GM23338 (cell line): ENCODE measurements around the gene ATP8A1. TPM values are rescaled to one million over a fixed set of nuclear protein-coding genes. Genes with fewer than 3 reads are reported as not detected.

ENCODE experiments used
- ATAC-seq: fragments of 200-7000 bp; cut with Tn5 transposase; 3 replicates; pipeline ENCODE4 v1.9.1; 2020
- DNase-seq: peaks from one replicate; pipeline ENCODE4 v3.0.0-alpha.2; 2015; ENCODE audit warnings: low spot score
- H2AFZ ChIP-seq: fragments of 200-600 bp; sonication (generic); 2 replicates; pipeline ENCODE4 v1.8.0; 2016; ENCODE audit warnings: antibody characterized with exemption, mild to moderate bottlenecking, moderate library complexity
- H3F3A ChIP-seq: fragments of 200-600 bp; sonication (generic); replicated peaks from 2 replicates; pipeline ENCODE4 v1.8.0; 2017; ENCODE audit warnings: antibody characterized with exemption, mixed run types, low read depth
- H3K27ac ChIP-seq: fragments of 200-600 bp; sonication (generic); 2 replicates; pipeline ENCODE4 v1.6.1; 2016; ENCODE audit warnings: low read depth
- H3K27me3 ChIP-seq: fragments of 200-600 bp; sonication (generic); 2 replicates; pipeline ENCODE4 v1.8.0; 2016; ENCODE audit warnings: mild to moderate bottlenecking, mixed run types, moderate library complexity; ENCODE audit not compliant: insufficient read depth
- H3K36me3 ChIP-seq: fragments of 200-600 bp; sonication (generic); 2 replicates; pipeline ENCODE4 v1.8.0; 2016; ENCODE audit warnings: mild to moderate bottlenecking; ENCODE audit not compliant: insufficient read depth
- H3K4me1 ChIP-seq: fragments of 200-600 bp; sonication (generic); 2 replicates; pipeline ENCODE4 v1.8.0; 2016; ENCODE audit warnings: mild to moderate bottlenecking, moderate library complexity; ENCODE audit not compliant: insufficient read depth
- H3K4me2 ChIP-seq: fragments of 200-600 bp; sonication (generic); 2 replicates; pipeline ENCODE4 v1.7.1; 2017; ENCODE audit warnings: mixed run types
- H3K4me3 ChIP-seq: fragments of 200-600 bp; sonication (generic); 2 replicates; pipeline ENCODE4 v1.6.1; 2016; ENCODE audit warnings: mixed run types
- H3K79me2 ChIP-seq: fragments of 200-600 bp; sonication (generic); replicated peaks from 2 replicates; pipeline ENCODE4 v1.8.0; 2017; ENCODE audit warnings: mild to moderate bottlenecking; ENCODE audit not compliant: insufficient read depth
- H3K9me2 ChIP-seq: fragments of 200-600 bp; sonication (generic); 2 replicates; pipeline ENCODE4 v1.8.0; 2017; ENCODE audit not compliant: insufficient read depth
- H4K20me1 ChIP-seq: fragments of 200-600 bp; sonication (generic); replicated peaks from 2 replicates; pipeline ENCODE4 v1.8.0; 2017; ENCODE audit warnings: mild to moderate bottlenecking; ENCODE audit not compliant: insufficient read depth
- H3K27ac Mint-ChIP-seq: 2 replicates; pipeline ENCODE4 v1.8.0; 2020; ENCODE audit warnings: inconsistent platforms, mild to moderate bottlenecking, moderate library complexity, mixed read lengths
- H3K27me3 Mint-ChIP-seq: 3 replicates; pipeline ENCODE4 v1.8.0; 2022; ENCODE audit warnings: low read depth, mild to moderate bottlenecking, moderate library complexity, mixed read lengths, inconsistent platforms; ENCODE audit not compliant: insufficient read depth, poor library complexity
- H3K36me3 Mint-ChIP-seq: 3 replicates; pipeline ENCODE4 v1.8.0; 2021; ENCODE audit warnings: low read depth, mild to moderate bottlenecking, inconsistent platforms, moderate library complexity, mixed read lengths
- H3K4me1 Mint-ChIP-seq: 3 replicates; pipeline ENCODE4 v1.8.0; 2020; ENCODE audit warnings: mild to moderate bottlenecking, inconsistent platforms, mixed read lengths
- H3K4me3 Mint-ChIP-seq: 3 replicates; pipeline ENCODE4 v1.8.0; 2021; ENCODE audit warnings: moderate library complexity, mild to moderate bottlenecking, inconsistent platforms, mixed read lengths
- H3K9me3 Mint-ChIP-seq: 3 replicates; pipeline ENCODE4 v1.8.0; 2020; ENCODE audit warnings: moderate library complexity, mild to moderate bottlenecking, inconsistent platforms, mixed read lengths
- CREB1 ChIP-seq: fragments of 250-450 bp; sonication (Bioruptor Pico); IDR thresholded peaks from 2 replicates; pipeline ENCODE4 v1.5.0; 2020; ENCODE audit warnings: low read depth, mild to moderate bottlenecking, moderate library complexity
- EZH2 ChIP-seq: fragments of 200-600 bp; sonication (generic); IDR thresholded peaks from one replicate; pipeline ENCODE4 v1.8.0; 2017; ENCODE audit warnings: antibody characterized with exemption, mild to moderate bottlenecking, low read depth; ENCODE audit not compliant: unreplicated experiment
- EZH2phosphoT487 ChIP-seq: fragments of 200-600 bp; sonication (generic); IDR thresholded peaks from one replicate; pipeline ENCODE4 v1.8.1; 2018; ENCODE audit warnings: antibody characterized with exemption; ENCODE audit not compliant: unreplicated experiment
- JUNB ChIP-seq: IDR thresholded peaks from one replicate; pipeline ENCODE4 v1.6.1; 2016; ENCODE audit warnings: antibody characterized with exemption; ENCODE audit not compliant: unreplicated experiment
- NANOG ChIP-seq: IDR thresholded peaks from 2 replicates; pipeline ENCODE4 v1.6.1; 2016; ENCODE audit warnings: antibody characterized with exemption, borderline replicate concordance
- POLR2AphosphoS5 ChIP-seq: IDR thresholded peaks from 2 replicates; pipeline ENCODE4 v1.6.1; 2016; ENCODE audit warnings: antibody characterized with exemption, low read depth
- STAT1 ChIP-seq: IDR thresholded peaks from one replicate; pipeline ENCODE4 v1.6.1; 2016; ENCODE audit warnings: antibody characterized with exemption; ENCODE audit not compliant: unreplicated experiment
- ZNF114 ChIP-seq: fragments of 250-450 bp; sonication (Bioruptor Pico); IDR thresholded peaks from 2 replicates; pipeline ENCODE4 v1.5.0; 2020; ENCODE audit warnings: mild to moderate bottlenecking, moderate library complexity
- ZNF331 ChIP-seq: fragments of 250-450 bp; sonication (Bioruptor Pico); IDR thresholded peaks from 2 replicates; pipeline ENCODE4 v1.5.0; 2020; ENCODE audit warnings: low read depth, mild to moderate bottlenecking, moderate library complexity
- polyA plus RNA-seq: library from polyadenylated mRNA; unstranded; fragments of >200 nt; fragmentation: Nextera tagmentation; extraction: Ambion mirVana; gene quantifications from 2 replicates; pipeline ENCODE4 v1.2.1, GENCODE V29; 2016
- total RNA-seq: library from RNA; depleted of rRNA; stranded (reverse); fragments of >200 nt; shearing (Covaris generic); gene quantifications from 2 replicates; pipeline ENCODE4 v1.2.3, GENCODE V29; 2014
- TF ChIP-seq, protein P1 (sequence below): IDR thresholded peaks from 2 replicates; pipeline ENCODE4 v1.6.1; 2016; ENCODE audit warnings: antibody characterized with exemption
- TF ChIP-seq, protein P2 (sequence below), 2 experiments: fragments of 200-600 bp in 1 of 2; sonication (generic) in 1 of 2; conservative IDR thresholded peaks; 2 replicates each; pipeline versions ENCODE4 v1.5.1 to v1.6.1; 2016 to 2017; ENCODE audit warnings: antibody characterized with exemption in 2 of 2, low read depth in 2 of 2, mild to moderate bottlenecking in 2 of 2, moderate library complexity in 1 of 2
- TF ChIP-seq, protein P3 (sequence below): fragments of 250-450 bp; sonication (Bioruptor Pico); IDR thresholded peaks from 2 replicates; pipeline ENCODE4 v1.5.0; 2020; ENCODE audit warnings: mild to moderate bottlenecking, moderate library complexity
- TF ChIP-seq, protein P4 (sequence below): IDR thresholded peaks from one replicate; pipeline ENCODE4 v1.6.1; 2018; ENCODE audit warnings: antibody characterized with exemption; ENCODE audit not compliant: unreplicated experiment

The ATP8A1 gene
- total and polyA plus RNA-seq, 2 experiments from 2014 or later, result 6.8 to 66.3 TPM

DNA sequence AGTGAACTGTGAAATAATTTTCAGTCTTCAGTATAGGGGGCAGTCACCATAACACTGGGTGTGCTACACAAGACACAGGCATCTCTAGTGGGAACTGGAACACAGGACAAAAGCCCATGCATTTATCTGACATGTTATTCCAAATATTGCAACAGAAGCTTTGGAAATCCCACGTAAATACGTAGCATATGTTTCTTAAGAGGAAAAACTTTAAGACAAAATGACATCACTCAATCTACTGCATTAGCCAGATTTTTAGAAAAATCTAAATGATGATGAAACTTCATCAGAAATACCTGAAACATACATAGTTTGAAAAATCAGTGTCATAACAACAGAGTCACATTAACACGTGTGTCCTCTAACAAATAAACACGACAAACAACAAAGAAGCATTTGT lies 245.1 kb downstream of the ATP8A1 start:
- Mint-ChIP-seq H3K27ac (no peak overlapping the region), H3K9me3 (no peaks in the 10 kb centered on the region), H3K4me1 (peaks cover 50% of the 10 kb centered on the region), H3K27me3 (no peaks in the 10 kb centered on the region), H3K36me3 (no peaks in the 10 kb centered on the region), H3K4me3 (no peak overlapping the region)
- Histone ChIP-seq H3F3A (no peaks in the 10 kb centered on the region), H3K79me2 (no peaks in the 10 kb centered on the region), H3K9me2 (no peaks in the 10 kb centered on the region), H3K27me3 (no peaks in the 10 kb centered on the region), H3K4me3 (no peak overlapping the region), H3K27ac (no peak overlapping the region), H2AFZ (no peak overlapping the region), H3K36me3 (no peaks in the 10 kb centered on the region), H3K4me2 (no peak overlapping the region), H4K20me1 (no peaks in the 10 kb centered on the region), H3K4me1 (peaks cover 37% of the 10 kb centered on the region)
- DNase-seq (no peak), ATAC-seq (no peak)
- TF ChIP-seq STAT1 (no peak), ZNF331 (no peak), POLR2AphosphoS5 (no peak), EZH2 (no peak), JUNB (no peak), NANOG (no peak), ZNF114 (CRISPR knock-in tag) (no peak), EZH2phosphoT487 (no peak), CREB1 (CRISPR knock-in tag) (no peak)
- TF ChIP-seq, protein P1, sequence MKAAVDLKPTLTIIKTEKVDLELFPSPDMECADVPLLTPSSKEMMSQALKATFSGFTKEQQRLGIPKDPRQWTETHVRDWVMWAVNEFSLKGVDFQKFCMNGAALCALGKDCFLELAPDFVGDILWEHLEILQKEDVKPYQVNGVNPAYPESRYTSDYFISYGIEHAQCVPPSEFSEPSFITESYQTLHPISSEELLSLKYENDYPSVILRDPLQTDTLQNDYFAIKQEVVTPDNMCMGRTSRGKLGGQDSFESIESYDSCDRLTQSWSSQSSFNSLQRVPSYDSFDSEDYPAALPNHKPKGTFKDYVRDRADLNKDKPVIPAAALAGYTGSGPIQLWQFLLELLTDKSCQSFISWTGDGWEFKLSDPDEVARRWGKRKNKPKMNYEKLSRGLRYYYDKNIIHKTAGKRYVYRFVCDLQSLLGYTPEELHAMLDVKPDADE, result no peak
- TF ChIP-seq, protein P2, sequence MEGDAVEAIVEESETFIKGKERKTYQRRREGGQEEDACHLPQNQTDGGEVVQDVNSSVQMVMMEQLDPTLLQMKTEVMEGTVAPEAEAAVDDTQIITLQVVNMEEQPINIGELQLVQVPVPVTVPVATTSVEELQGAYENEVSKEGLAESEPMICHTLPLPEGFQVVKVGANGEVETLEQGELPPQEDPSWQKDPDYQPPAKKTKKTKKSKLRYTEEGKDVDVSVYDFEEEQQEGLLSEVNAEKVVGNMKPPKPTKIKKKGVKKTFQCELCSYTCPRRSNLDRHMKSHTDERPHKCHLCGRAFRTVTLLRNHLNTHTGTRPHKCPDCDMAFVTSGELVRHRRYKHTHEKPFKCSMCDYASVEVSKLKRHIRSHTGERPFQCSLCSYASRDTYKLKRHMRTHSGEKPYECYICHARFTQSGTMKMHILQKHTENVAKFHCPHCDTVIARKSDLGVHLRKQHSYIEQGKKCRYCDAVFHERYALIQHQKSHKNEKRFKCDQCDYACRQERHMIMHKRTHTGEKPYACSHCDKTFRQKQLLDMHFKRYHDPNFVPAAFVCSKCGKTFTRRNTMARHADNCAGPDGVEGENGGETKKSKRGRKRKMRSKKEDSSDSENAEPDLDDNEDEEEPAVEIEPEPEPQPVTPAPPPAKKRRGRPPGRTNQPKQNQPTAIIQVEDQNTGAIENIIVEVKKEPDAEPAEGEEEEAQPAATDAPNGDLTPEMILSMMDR (conservative IDR thresholded peaks at IDR 0.05; ENCODE audit: low read depth in 2 of 2), result no peak
- TF ChIP-seq, protein P3, sequence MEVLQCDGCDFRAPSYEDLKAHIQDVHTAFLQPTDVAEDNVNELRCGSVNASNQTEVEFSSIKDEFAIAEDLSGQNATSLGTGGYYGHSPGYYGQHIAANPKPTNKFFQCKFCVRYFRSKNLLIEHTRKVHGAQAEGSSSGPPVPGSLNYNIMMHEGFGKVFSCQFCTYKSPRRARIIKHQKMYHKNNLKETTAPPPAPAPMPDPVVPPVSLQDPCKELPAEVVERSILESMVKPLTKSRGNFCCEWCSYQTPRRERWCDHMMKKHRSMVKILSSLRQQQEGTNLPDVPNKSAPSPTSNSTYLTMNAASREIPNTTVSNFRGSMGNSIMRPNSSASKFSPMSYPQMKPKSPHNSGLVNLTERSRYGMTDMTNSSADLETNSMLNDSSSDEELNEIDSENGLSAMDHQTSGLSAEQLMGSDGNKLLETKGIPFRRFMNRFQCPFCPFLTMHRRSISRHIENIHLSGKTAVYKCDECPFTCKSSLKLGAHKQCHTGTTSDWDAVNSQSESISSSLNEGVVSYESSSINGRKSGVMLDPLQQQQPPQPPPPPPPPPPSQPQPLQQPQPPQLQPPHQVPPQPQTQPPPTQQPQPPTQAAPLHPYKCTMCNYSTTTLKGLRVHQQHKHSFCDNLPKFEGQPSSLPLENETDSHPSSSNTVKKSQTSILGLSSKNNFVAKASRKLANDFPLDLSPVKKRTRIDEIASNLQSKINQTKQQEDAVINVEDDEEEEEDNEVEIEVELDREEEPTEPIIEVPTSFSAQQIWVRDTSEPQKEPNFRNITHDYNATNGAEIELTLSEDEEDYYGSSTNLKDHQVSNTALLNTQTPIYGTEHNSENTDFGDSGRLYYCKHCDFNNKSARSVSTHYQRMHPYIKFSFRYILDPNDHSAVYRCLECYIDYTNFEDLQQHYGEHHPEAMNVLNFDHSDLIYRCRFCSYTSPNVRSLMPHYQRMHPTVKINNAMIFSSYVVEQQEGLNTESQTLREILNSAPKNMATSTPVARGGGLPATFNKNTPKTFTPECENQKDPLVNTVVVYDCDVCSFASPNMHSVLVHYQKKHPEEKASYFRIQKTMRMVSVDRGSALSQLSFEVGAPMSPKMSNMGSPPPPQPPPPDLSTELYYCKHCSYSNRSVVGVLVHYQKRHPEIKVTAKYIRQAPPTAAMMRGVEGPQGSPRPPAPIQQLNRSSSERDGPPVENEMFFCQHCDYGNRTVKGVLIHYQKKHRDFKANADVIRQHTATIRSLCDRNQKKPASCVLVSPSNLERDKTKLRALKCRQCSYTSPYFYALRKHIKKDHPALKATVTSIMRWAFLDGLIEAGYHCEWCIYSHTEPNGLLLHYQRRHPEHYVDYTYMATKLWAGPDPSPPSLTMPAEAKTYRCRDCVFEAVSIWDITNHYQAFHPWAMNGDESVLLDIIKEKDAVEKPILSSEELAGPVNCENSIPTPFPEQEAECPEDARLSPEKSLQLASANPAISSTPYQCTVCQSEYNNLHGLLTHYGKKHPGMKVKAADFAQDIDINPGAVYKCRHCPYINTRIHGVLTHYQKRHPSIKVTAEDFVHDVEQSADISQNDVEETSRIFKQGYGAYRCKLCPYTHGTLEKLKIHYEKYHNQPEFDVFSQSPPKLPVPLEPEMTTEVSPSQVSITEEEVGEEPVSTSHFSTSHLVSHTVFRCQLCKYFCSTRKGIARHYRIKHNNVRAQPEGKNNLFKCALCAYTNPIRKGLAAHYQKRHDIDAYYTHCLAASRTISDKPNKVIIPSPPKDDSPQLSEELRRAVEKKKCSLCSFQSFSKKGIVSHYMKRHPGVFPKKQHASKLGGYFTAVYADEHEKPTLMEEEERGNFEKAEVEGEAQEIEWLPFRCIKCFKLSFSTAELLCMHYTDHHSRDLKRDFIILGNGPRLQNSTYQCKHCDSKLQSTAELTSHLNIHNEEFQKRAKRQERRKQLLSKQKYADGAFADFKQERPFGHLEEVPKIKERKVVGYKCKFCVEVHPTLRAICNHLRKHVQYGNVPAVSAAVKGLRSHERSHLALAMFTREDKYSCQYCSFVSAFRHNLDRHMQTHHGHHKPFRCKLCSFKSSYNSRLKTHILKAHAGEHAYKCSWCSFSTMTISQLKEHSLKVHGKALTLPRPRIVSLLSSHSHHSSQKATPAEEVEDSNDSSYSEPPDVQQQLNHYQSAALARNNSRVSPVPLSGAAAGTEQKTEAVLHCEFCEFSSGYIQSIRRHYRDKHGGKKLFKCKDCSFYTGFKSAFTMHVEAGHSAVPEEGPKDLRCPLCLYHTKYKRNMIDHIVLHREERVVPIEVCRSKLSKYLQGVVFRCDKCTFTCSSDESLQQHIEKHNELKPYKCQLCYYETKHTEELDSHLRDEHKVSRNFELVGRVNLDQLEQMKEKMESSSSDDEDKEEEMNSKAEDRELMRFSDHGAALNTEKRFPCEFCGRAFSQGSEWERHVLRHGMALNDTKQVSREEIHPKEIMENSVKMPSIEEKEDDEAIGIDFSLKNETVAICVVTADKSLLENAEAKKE (CRISPR knock-in tag), result no peak
- TF ChIP-seq, protein P4, sequence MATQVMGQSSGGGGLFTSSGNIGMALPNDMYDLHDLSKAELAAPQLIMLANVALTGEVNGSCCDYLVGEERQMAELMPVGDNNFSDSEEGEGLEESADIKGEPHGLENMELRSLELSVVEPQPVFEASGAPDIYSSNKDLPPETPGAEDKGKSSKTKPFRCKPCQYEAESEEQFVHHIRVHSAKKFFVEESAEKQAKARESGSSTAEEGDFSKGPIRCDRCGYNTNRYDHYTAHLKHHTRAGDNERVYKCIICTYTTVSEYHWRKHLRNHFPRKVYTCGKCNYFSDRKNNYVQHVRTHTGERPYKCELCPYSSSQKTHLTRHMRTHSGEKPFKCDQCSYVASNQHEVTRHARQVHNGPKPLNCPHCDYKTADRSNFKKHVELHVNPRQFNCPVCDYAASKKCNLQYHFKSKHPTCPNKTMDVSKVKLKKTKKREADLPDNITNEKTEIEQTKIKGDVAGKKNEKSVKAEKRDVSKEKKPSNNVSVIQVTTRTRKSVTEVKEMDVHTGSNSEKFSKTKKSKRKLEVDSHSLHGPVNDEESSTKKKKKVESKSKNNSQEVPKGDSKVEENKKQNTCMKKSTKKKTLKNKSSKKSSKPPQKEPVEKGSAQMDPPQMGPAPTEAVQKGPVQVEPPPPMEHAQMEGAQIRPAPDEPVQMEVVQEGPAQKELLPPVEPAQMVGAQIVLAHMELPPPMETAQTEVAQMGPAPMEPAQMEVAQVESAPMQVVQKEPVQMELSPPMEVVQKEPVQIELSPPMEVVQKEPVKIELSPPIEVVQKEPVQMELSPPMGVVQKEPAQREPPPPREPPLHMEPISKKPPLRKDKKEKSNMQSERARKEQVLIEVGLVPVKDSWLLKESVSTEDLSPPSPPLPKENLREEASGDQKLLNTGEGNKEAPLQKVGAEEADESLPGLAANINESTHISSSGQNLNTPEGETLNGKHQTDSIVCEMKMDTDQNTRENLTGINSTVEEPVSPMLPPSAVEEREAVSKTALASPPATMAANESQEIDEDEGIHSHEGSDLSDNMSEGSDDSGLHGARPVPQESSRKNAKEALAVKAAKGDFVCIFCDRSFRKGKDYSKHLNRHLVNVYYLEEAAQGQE, result no peak
